Astrocyte (in vitro differentiated cells and primary cell): Measurements from ENCODE around the gene GAB2.

Experiments
- EZH2 ChIP-seq: IDR thresholded peaks from 2 replicates; pipeline ENCODE4 v1.6.1; 2012; ENCODE audit warnings: mild to moderate bottlenecking, low read length, inconsistent platforms; ENCODE audit not compliant: insufficient read depth
- TF ChIP-seq, protein P1 (sequence below): IDR thresholded peaks from 2 replicates; pipeline ENCODE4 v1.5.1; 2011; ENCODE audit warnings: low read depth, mild to moderate bottlenecking, inconsistent platforms, low read length, moderate library complexity; ENCODE audit not compliant: insufficient read depth

DNA sequence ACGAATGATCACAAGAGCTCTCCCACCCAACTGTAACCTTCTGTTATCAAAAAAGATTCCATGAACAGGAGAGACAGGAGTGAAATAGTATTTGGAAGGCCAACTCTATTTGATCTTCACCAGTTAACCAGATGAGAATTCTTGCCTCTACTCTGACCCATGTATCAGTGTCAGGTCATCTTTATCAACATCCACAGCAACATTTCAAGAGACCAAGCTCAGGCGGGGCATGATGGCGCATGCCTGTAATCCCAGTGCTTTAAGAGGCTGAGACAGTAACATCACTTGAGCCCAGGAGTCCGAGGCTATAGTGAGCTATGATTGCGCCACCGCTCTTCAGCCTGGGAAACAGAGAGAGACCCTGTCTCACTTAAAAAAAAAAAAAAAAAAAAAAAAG lies 62.3 kb downstream of the GAB2 start:
- TF ChIP-seq, protein P1, sequence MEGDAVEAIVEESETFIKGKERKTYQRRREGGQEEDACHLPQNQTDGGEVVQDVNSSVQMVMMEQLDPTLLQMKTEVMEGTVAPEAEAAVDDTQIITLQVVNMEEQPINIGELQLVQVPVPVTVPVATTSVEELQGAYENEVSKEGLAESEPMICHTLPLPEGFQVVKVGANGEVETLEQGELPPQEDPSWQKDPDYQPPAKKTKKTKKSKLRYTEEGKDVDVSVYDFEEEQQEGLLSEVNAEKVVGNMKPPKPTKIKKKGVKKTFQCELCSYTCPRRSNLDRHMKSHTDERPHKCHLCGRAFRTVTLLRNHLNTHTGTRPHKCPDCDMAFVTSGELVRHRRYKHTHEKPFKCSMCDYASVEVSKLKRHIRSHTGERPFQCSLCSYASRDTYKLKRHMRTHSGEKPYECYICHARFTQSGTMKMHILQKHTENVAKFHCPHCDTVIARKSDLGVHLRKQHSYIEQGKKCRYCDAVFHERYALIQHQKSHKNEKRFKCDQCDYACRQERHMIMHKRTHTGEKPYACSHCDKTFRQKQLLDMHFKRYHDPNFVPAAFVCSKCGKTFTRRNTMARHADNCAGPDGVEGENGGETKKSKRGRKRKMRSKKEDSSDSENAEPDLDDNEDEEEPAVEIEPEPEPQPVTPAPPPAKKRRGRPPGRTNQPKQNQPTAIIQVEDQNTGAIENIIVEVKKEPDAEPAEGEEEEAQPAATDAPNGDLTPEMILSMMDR: no peak
- no peak for TF ChIP-seq EZH2
